HepG2 (cell line): ENCODE data around the gene PGAP3.

ENCODE experiments used
- ATF7-NPFF ChIP-seq: sonication (generic); formaldehyde crosslinking; IDR thresholded peaks from 2 replicates; pipeline ENCODE4 v1.8.1; 2023; ENCODE audit warnings: mild to moderate bottlenecking, low read depth, missing genetic modification reagents, moderate library complexity
- DNMT1 ChIP-seq: sonication (generic); formaldehyde crosslinking; IDR thresholded peaks from 2 replicates; pipeline ENCODE4 v1.5.1; 2020; ENCODE audit warnings: mild to moderate bottlenecking, missing genetic modification reagents
- MAFK ChIP-seq, 2 experiments: IDR thresholded peaks in 1 of 2; conservative IDR thresholded peaks in 1 of 2; 2 replicates each; pipeline ENCODE4 v1.6.1; 2011; ENCODE audit warnings: improper control_type of control experiment in 2 of 2, low read length in 2 of 2
- SMARCE1 ChIP-seq: fragments of 450-650 bp; IDR thresholded peaks from 2 replicates; pipeline ENCODE4 v1.6.1; 2017; ENCODE audit warnings: borderline replicate concordance
- SOX5 ChIP-seq: IDR thresholded peaks from 2 replicates; pipeline ENCODE4 v1.6.1; 2016; ENCODE audit warnings: borderline replicate concordance
- TF ChIP-seq, protein P1 (sequence below): sonication (generic); formaldehyde crosslinking; IDR thresholded peaks from 2 replicates; pipeline ENCODE4 v1.4.0; 2020; ENCODE audit warnings: missing genetic modification reagents

DNA sequence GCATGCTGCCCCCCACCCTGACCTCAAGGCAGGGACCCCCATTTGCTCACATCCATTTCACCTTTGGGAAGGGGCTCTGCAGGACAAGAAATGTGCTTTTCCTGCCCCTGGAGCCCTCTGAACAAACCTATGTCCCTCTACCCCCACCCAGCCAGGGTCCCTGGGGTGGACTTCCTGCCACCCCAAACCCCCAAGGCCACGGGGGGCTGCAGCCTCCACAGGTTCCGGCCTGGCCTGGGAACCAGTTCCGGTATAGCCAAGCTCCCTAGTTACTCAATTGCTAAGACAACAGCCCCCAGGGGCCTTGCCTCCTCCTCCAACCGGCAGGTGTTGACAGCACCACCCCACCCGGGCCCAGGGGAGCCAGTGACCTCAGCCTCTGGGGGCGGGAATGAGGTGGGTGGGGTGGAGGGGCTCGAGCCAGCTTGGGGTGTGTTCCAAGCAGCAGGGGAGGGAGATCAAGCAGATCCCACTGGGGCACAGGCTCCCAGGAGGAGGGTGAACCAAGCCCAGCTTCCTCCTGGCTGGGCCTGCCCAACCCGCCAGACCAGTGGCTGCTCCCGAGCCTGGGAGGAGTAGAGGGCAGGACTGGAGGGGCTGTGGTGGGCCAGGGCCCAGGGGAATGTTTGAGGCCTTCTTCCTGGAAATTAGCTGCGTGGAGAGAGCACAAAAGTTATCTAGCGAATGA is 13.0 kb downstream of the PGAP3 start:
- TF ChIP-seq MAFK (conservative IDR thresholded peaks at IDR 0.05 in 1 of 2, IDR thresholded peaks at IDR 0.05 in 1 of 2; ENCODE audit: low read length in 2 of 2) (no peak), SMARCE1 (no peak), DNMT1 (CRISPR knock-in tag) (no peak), SOX5 (CRISPR knock-in tag) (peak; percentile 49; the same call in 1 of the 2 replicates), ATF7-NPFF (CRISPR knock-in tag) (peak; percentile 38; the same call in 1 of the 2 replicates)
- TF ChIP-seq, protein P1, sequence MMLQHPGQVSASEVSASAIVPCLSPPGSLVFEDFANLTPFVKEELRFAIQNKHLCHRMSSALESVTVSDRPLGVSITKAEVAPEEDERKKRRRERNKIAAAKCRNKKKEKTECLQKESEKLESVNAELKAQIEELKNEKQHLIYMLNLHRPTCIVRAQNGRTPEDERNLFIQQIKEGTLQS (CRISPR knock-in tag), result peak; percentile 8; the same call in 1 of the 2 replicates
